Measurements from ENCODE around the gene ZBTB16.

The ZBTB16 gene

GRCh38 chr11:114290503-114291235, 231.2 kb downstream of the ZBTB16 start:
- no peak for FAIRE-seq

DNA sequence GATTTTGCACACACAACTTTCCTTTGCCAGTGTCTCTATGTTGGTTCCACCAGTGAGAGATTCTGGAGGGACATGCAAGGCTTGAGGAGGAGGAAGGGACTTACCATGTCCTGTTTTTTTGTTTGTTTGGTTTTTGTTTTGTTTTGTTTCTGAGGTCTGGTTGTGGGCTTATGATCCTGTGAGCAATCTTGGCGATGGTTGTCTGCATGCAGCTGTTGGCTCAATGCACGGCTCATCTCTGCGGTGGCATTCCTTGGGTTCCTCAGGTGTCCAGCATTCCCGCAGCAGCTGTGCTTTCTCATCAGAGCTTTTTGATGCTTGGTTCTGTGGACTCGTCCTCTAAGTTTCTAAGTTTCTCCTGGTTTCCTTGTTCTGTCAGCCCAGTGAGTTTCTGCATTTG, 231.9 kb downstream of the ZBTB16 start:
- no peak for FAIRE-seq

DNA sequence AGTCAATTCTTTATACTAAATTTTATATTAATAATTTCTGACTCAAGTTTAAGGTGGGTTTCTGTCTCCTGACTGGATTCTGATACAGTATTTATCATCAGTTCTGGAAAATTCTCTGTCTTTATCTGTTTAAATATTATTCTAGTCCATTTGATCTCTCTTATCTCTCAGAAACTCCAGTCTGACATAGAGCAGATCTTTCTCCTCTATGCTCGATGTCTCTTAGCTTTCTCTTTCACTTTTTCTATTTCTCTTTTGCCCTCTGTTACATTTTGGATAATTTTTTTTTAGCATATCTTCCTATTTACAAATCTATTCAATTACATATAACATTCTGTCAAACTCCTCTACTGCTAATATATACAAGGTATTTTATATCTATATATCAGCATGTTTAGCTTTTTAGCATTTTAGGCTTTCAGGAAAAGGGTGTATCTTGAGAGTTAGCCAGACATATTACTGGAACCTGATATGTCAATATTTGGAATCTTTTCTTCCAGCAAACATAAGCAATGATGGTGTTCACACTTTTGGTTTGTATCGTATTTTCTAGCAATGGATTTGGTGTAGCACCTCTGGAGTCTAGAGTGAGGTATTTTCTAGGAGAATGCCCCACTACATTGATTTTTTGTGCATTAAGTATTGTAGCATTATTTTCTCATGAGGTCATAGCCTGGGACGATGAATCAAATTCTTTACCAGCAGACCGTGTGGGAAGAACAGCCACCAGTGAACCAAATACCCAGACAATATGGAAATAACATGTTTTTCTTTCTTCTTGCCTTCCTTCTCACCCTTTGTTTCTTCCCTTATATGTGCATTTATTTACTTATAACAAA, 232.6 kb downstream of the ZBTB16 start:
- FAIRE-seq: no peak

GRCh38 chr11:114293201-114293711, 233.7 kb downstream of the ZBTB16 start:
- FAIRE-seq: no peak

GRCh38 chr11:114295676-114296604, 236.4 kb downstream of the ZBTB16 start, which contains the start of gene NNMT:
TSS of gene NNMT (plus strand) at chr11:114296399. CDS start at chr11:114296557, 158 bp downstream.
- FAIRE-seq: no peak

DNA sequence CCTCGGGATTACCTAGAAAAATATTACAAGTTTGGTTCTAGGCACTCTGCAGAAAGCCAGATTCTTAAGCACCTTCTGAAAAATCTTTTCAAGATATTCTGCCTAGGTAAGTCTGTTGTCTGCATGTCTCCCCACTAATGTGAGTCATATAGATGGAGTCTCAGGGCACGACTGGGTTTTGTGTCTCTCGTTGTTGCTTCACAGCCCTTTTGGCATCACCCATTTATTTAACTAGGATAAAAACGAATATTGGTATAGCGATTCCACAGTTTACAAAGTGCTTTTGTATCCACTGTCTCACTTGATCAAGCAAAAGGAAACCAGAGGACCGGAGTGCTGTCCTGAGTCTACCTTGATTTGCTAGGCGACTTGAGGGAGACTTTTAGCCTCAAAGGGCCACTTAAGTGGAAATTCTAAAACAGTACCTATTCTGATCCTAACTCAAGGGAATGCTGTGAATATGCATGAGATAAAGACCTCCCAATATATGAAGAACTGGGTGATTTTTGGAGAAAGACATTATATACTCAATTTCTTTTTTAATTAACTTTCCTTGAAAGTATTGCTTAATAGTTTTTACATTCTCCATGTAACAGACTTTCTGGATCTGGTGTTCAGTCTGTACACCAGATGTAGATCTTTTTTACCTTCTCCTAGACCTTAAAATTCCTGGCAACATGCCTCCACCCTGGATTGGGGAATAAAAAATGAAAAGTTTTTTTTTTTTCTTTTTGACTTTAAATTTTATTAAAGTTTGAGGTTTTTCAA, 237.3 kb downstream of the ZBTB16 start:
- FAIRE-seq: no peak

DNA sequence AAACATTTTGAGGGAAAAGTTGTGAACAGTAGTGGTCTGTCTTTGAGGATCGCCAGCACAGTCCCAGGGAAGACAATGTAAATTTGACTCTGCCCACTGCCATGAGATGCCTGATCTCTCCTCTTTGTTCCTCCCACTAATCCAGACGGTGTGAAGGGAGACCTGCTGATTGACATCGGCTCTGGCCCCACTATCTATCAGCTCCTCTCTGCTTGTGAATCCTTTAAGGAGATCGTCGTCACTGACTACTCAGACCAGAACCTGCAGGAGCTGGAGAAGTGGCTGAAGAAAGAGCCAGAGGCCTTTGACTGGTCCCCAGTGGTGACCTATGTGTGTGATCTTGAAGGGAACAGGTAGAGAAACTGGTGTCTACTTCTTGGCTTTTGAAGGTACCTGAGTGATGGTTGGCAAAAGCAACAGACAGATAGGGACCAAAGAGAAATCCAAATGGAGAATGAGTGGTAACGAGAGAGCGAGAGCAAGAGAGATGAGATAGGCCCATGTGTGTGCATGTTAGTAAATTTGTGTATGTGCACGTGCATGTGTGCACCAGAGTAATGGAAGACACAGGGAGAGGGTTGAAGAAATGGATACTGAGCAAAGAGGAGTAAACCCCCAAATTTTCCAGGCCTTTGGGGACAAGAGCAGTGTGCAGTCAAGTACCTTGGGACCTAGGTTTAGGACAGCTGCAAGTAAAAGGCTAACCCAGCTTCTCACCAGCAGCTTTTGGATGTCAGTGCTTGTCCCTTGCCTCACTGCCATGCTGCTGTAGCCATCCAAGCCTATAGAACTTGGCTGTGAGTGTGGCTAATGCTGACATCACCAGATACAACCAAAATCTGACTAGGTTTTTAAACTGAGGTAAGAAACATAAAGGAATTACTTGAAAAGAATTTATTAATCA, 238.5 kb downstream of the ZBTB16 start:
- FAIRE-seq: no peak

DNA sequence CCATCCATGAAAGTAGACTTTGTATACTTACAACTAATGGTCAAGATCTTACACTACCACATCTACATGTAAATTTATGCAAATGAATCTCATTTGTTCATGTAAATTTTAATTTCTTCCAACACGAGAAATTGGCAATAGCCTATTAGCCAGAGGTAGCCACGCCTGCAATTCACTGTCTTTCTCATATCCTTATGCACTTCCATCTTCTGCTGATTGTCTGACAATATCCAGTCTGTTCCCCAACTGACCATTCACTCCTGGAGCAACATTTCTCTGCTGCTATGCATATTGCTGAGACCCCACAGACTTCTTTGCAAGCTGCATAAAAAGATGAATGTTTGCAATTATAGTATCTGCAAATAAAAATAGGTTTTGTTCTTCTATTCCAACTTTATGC, 239.2 kb downstream of the ZBTB16 start:
- FAIRE-seq: no peak
